ENCODE results near the gene GFPT1.

Gene GFPT1

GRCh38 chr2:69291004-69291650 lies 95.9 kb downstream of the GFPT1 start:
- no peak for DNase-seq (ENCODE audit: low read depth in 2 of 2)

DNA sequence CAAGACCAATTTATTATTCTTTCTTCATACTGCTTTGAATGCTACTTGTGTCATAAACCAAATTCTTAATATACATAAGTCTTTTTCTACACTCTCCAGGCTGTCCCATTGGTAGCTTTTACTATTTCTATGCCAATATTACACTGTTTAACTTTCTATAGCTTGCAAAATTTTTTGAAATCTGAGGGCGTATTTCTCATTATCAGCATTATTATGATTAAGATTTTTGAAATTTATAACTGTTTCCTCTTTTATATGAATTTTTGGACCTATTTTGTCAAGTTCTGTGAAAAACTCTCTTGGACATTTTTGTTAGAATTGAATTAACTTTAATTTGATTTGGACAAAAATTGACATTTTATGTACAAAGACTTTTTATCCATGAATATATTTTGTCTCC lies 98.6 kb downstream of the GFPT1 start:
- DNase-seq (ENCODE audit: low read depth in 2 of 2): no peak

DNA sequence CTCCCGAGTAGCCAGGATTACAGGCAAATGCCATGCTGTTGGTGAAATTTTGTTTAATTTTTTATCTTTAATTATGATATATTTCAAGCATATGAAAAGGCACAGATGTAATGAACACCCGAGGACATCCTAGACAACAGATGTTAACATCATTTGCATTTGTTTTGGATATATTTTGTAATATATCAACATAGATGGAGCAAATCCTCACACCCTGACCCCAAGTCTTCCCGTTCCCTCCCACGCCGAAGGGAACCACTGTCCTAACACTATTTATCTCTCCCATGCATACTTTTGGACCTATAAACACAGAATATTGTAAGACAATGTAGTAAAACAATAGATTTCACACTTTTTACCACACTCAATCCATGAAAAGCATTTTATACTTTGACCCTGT lies 99.5 kb downstream of the GFPT1 start:
- DNase-seq (ENCODE audit: low read depth in 2 of 2): no peak

- no peak for DNase-seq (ENCODE audit: low read depth in 2 of 2)
Observed at GRCh38 chr2:69285379-69285894, 101.6 kb downstream of the GFPT1 start.

GRCh38 chr2:69280796-69281412 lies 106.1 kb downstream of the GFPT1 start:
- DNase-seq (ENCODE audit: low read depth in 2 of 2): no peak

DNA sequence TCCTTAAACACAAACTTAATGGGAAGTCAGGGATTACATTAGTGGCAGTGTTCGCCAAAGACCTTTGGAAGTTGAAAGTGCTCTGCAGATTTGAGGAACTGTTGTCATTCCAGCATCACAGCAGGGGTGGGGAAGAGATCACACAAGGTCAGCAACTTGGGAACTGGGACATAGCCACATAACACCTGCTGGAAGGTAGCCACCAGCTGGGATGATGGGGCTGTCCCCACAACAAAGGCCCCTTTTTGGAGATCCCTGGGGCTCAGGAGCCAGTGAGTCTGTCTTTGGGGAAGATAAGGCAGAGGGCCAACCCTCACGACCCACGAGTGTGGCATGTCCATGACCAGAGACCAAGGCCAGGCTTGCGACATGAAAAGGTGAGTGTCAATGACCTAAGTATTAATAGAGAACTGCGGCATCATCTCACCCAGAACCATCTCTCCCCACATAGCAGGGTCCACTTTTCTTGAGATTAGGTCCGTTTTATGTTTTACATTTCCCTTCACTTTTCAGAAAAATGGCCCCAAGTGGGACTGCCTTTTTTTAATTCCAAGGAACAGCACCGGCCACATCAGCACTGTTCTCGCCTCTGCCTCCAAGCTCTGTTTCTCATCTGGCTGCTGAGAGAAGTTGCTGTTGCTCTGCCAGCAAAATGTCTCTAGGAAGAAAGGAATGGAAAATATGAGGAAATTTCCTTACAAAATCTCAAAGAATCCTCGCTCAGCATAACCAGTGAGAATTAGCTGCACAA lies 106.9 kb downstream of the GFPT1 start:
- DNase-seq (ENCODE audit: low read depth in 2 of 2): no peak

- no peak for DNase-seq (ENCODE audit: low read depth in 2 of 2)
Observed at GRCh38 chr2:69279211-69279610, 107.8 kb downstream of the GFPT1 start.

DNA sequence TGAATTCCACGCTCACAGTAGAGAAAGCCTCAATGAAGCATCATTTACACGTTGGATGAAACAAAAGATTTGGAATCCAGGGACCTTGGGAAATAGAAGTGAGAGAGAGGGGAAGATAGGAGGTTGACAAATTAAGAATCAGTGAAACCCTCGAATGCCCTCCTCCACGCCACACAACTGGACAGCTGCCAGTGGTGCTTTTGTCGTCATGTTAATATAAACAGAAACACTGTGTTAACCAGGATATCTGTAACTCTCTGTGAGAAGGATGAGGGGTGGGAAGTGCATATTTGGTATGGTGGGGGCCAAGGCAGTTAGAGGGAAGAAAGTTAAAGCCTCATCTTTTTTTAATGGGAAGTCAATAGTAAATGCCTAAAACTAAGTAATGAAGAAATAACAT lies 108.7 kb downstream of the GFPT1 start:
- DNase-seq (ENCODE audit: low read depth in 2 of 2): no peak

GRCh38 chr2:69275490-69275889 lies 111.5 kb downstream of the GFPT1 start:
- DNase-seq (ENCODE audit: low read depth in 2 of 2): no peak

- no peak for DNase-seq (ENCODE audit: low read depth in 2 of 2)
Observed at GRCh38 chr2:69272803-69273471, 114.1 kb downstream of the GFPT1 start.

DNA sequence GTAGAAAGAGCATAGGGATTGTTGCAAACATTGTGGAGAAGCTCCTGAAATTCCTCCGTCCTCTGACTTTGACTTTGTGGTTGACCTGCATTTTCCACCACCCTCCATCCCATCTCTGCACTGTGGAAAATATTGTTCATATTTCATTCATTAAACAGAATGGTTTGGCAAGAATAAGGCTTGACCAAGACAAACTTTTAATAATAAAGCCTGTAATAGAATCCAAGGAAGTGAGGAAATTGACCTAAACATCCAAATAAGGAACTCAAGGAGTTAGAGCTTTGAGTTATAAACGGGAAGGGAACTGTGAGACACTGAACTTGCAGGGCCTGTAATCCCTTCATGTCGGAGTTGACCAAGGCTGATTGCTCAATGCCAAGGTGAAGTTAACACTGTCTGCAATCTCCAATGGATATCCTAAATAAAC lies 115.2 kb downstream of the GFPT1 start:
- no peak for DNase-seq (ENCODE audit: low read depth in 2 of 2)

Data from stimulated activated CD4-positive, alpha-beta T cell treated with anti-CD3 and anti-CD28 coated beads, Interleukin-4, amount 100 ng/mL, for 48 hours (primary cell).